NB4 (cell line): ENCODE measurements around the gene TWIST2.

ENCODE experiments used
- TF ChIP-seq, protein P1 (sequence below): IDR thresholded peaks from 2 replicates; pipeline ENCODE4 v1.6.1; 2011; ENCODE audit warnings: low read depth, low read length
- TF ChIP-seq, protein P2 (sequence below): IDR thresholded peaks from one replicate; pipeline ENCODE4 v1.5.1; 2012; ENCODE audit warnings: low read depth, low read length

DNA sequence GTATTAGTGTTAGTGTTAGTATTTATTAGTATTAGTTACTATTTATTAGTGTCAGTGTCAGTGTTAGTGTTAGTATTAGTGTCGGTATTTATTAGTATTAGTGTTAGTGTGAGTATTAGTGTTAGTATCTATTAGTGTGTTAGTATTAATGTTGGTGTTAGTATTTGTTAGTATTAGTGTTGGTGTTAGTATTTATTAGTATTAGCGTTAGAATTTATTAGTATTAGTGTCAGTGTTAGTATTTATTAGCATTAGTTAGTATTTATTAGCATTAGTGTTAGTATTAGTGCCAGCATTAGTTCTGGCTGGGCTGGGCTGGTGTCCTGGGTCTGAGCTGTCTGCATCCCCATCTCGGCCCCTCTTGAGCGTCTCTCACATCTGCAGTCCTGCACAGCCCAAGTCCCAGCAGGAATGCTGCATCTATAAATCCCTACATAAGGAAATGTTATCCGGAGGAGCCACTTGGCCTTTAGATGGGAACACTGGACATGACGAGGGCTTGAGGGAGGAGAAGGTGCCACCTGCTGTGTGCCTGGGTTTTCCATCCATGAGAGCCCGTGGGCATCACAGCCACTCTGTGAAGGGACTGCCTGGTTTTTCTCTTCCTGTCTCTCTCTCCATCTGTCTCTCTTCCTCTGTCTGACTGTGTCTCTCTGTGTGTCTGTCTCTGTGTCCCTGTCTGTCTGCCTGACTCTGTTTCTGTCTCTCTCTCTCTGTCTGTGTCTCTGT is 33.6 kb downstream of the TWIST2 start:
- TF ChIP-seq, protein P1, sequence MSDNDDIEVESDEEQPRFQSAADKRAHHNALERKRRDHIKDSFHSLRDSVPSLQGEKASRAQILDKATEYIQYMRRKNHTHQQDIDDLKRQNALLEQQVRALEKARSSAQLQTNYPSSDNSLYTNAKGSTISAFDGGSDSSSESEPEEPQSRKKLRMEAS = no peak
- TF ChIP-seq, protein P2, sequence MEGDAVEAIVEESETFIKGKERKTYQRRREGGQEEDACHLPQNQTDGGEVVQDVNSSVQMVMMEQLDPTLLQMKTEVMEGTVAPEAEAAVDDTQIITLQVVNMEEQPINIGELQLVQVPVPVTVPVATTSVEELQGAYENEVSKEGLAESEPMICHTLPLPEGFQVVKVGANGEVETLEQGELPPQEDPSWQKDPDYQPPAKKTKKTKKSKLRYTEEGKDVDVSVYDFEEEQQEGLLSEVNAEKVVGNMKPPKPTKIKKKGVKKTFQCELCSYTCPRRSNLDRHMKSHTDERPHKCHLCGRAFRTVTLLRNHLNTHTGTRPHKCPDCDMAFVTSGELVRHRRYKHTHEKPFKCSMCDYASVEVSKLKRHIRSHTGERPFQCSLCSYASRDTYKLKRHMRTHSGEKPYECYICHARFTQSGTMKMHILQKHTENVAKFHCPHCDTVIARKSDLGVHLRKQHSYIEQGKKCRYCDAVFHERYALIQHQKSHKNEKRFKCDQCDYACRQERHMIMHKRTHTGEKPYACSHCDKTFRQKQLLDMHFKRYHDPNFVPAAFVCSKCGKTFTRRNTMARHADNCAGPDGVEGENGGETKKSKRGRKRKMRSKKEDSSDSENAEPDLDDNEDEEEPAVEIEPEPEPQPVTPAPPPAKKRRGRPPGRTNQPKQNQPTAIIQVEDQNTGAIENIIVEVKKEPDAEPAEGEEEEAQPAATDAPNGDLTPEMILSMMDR = no peak
